GM19099 (cell line): Measurements from ENCODE around the gene C18orf63.

ENCODE experiments used
- POLR2A ChIP-seq: IDR thresholded peaks from 3 replicates; pipeline ENCODE4 v1.6.1; 2011; ENCODE audit warnings: low read depth; ENCODE audit not compliant: insufficient read length; ENCODE audit errors: extremely low read depth

The C18orf63 gene

GRCh38 chr18:74378179-74378682, 62.6 kb downstream of the C18orf63 start:
- no peak for TF ChIP-seq POLR2A

- TF ChIP-seq POLR2A, result no peak
Measured at GRCh38 chr18:74380916-74381315, 65.3 kb downstream of the C18orf63 start.

GRCh38 chr18:74381621-74382295, 66.1 kb downstream of the C18orf63 start:
- TF ChIP-seq POLR2A, result no peak

GRCh38 chr18:74382481-74383017, 66.9 kb downstream of the C18orf63 start:
- TF ChIP-seq POLR2A, result no peak

- TF ChIP-seq POLR2A, result no peak
Measured at GRCh38 chr18:74387383-74387782, 71.7 kb downstream of the C18orf63 start.

GRCh38 chr18:74388227-74388626, 72.6 kb downstream of the C18orf63 start:
- no peak for TF ChIP-seq POLR2A

- no peak for TF ChIP-seq POLR2A
Measured at GRCh38 chr18:74389171-74389927, 73.7 kb downstream of the C18orf63 start.

- no peak for TF ChIP-seq POLR2A
Measured at GRCh38 chr18:74389991-74390390, 74.4 kb downstream of the C18orf63 start.

GRCh38 chr18:74390900-74391299, 75.3 kb downstream of the C18orf63 start:
- no peak for TF ChIP-seq POLR2A

- no peak for TF ChIP-seq POLR2A
Measured at GRCh38 chr18:74392323-74392722, 76.7 kb downstream of the C18orf63 start.

- TF ChIP-seq POLR2A, result no peak
Measured at GRCh38 chr18:74395006-74395405, 79.4 kb downstream of the C18orf63 start.

- no peak for TF ChIP-seq POLR2A
Measured at GRCh38 chr18:74395648-74396154, 80.1 kb downstream of the C18orf63 start.

- no peak for TF ChIP-seq POLR2A
Measured at GRCh38 chr18:74396171-74397169, 80.8 kb downstream of the C18orf63 start.

- TF ChIP-seq POLR2A, result no peak
Measured at GRCh38 chr18:74397572-74397971, 81.9 kb downstream of the C18orf63 start.
